NT2/D1 (cell line): Measurements from ENCODE around the gene LRMDA.

Experiments used
- DNase-seq: peaks from one replicate; pipeline ENCODE4 v3.0.0-alpha.2; 2011; ENCODE audit warnings: low read depth, low spot score
- H3K27me3 ChIP-seq: 2 replicates; pipeline ENCODE4 v1.6.0; 2011; ENCODE audit warnings: mild to moderate bottlenecking; ENCODE audit not compliant: insufficient read length, insufficient read depth
- H3K36me3 ChIP-seq: 2 replicates; pipeline ENCODE4 v1.6.1; 2011; ENCODE audit warnings: mild to moderate bottlenecking, low read length, mixed read lengths; ENCODE audit not compliant: insufficient read depth, insufficient read length
- H3K4me1 ChIP-seq: 2 replicates; pipeline ENCODE4 v1.5.1; 2011; ENCODE audit not compliant: insufficient read depth, insufficient read length
- H3K4me3 ChIP-seq: 2 replicates; pipeline ENCODE4 v1.5.1; 2011; ENCODE audit warnings: low read depth; ENCODE audit not compliant: insufficient read length
- H3K9ac ChIP-seq: 2 replicates; pipeline ENCODE4 v1.6.0; 2011; ENCODE audit warnings: low read depth; ENCODE audit not compliant: insufficient read length
- H3K9me3 ChIP-seq: 2 replicates; pipeline ENCODE4 v1.5.1; 2011; ENCODE audit warnings: mild to moderate bottlenecking, low read length; ENCODE audit not compliant: insufficient read depth
- SUZ12 ChIP-seq: IDR thresholded peaks from 2 replicates; pipeline ENCODE4 v1.6.1; 2011; ENCODE audit not compliant: insufficient read length, insufficient read depth; ENCODE audit errors: extremely low read depth
- YY1 ChIP-seq: IDR thresholded peaks from 2 replicates; pipeline ENCODE4 v1.6.1; 2011; ENCODE audit not compliant: insufficient read length, insufficient read depth
- ZNF274 ChIP-seq: IDR thresholded peaks from 2 replicates; pipeline ENCODE4 v1.6.1; 2011; ENCODE audit warnings: mild to moderate bottlenecking, low read depth, low read length

Gene LRMDA

GRCh38 chr10:76155961-76156360 lies 724.5 kb downstream of the LRMDA start:
- TF ChIP-seq YY1 (no peak), ZNF274 (no peak), SUZ12 (no peak)
- Histone ChIP-seq H3K9me3 (peaks cover 44% of the 10 kb centered on the region), H3K4me1 (no peaks in the 10 kb centered on the region), H3K36me3 (no peaks in the 10 kb centered on the region), H3K4me3 (no peak overlapping the region), H3K9ac (no peak overlapping the region), H3K27me3 (no peaks in the 10 kb centered on the region)
- peak; percentile 33 for DNase-seq

GRCh38 chr10:76160446-76161300 lies 729.2 kb downstream of the LRMDA start:
- H3K36me3 ChIP-seq: no peaks in the 10 kb centered on the region
- H3K4me1 ChIP-seq: peaks cover 3% of the 10 kb centered on the region
- TF ChIP-seq SUZ12 (no peak), YY1 (no peak), ZNF274 (no peak)
- no peaks in the 10 kb centered on the region for H3K27me3 ChIP-seq
- H3K4me3 ChIP-seq: no peak overlapping the region
- peaks cover 23% of the 10 kb centered on the region; the same call in 1 of the 2 replicates for H3K9me3 ChIP-seq
- no peak for DNase-seq
- no peak overlapping the region for H3K9ac ChIP-seq

DNA sequence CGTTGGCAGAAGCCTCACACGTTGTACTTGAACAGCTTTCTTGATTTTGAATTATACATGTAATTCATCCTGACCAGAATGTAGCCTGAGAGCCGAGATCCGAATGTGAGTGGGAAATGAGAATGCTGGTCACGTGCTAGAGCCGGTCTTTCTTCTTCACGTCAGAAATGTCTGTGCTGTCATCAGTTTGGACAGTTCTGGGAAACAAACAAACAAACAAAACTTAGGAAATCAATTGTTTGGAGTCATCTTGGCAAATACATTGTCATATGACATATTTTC lies 729.8 kb downstream of the LRMDA start:
- no peak overlapping the region for H3K9ac ChIP-seq
- H3K27me3 ChIP-seq: no peaks in the 10 kb centered on the region
- DNase-seq: no peak
- no peaks in the 10 kb centered on the region for H3K36me3 ChIP-seq
- H3K4me1 ChIP-seq: peaks cover 3% of the 10 kb centered on the region
- no peak overlapping the region for H3K4me3 ChIP-seq
- TF ChIP-seq YY1: no peak
- TF ChIP-seq ZNF274: no peak
- H3K9me3 ChIP-seq: peaks cover 29% of the 10 kb centered on the region; the same call in 1 of the 2 replicates

DNA sequence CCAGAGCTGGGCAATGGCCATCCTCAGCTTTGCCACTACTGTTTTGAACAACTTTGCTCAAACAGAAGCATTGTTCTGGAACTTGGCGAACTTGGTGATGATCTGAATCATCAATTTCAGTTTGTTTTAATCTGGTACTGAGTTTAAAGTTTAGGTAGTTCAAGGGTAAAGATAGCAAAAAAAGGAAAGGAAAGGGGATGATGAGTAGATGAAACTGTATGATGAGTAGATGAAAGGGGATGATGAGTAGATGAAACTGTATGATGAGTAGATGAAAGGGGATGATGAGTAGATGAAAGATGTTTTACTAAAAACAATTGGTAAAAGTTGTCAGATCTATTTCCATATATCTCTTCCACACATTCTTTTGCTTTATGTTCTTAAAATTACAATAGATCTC lies 737.0 kb downstream of the LRMDA start:
- Histone ChIP-seq H3K4me3 (no peak overlapping the region), H3K27me3 (no peaks in the 10 kb centered on the region), H3K9ac (no peak overlapping the region), H3K9me3 (peaks cover 15% of the 10 kb centered on the region; the same call in 1 of the 2 replicates), H3K36me3 (no peaks in the 10 kb centered on the region), H3K4me1 (no peaks in the 10 kb centered on the region)
- DNase-seq: no peak
- no peak for TF ChIP-seq YY1
- TF ChIP-seq ZNF274: no peak
- TF ChIP-seq SUZ12: no peak

- DNase-seq: no peak
- peaks cover 15% of the 10 kb centered on the region; the same call in 1 of the 2 replicates for H3K9me3 ChIP-seq
- no peak overlapping the region for H3K9ac ChIP-seq
- H3K27me3 ChIP-seq: no peaks in the 10 kb centered on the region
- H3K36me3 ChIP-seq: no peaks in the 10 kb centered on the region
- no peak overlapping the region for H3K4me3 ChIP-seq
- no peaks in the 10 kb centered on the region for H3K4me1 ChIP-seq
- no peak for TF ChIP-seq YY1
- no peak for TF ChIP-seq SUZ12
- TF ChIP-seq ZNF274: no peak
Observed at GRCh38 chr10:76169246-76169645, 737.8 kb downstream of the LRMDA start.

GRCh38 chr10:76172020-76172419 lies 740.6 kb downstream of the LRMDA start:
- Histone ChIP-seq H3K27me3 (no peaks in the 10 kb centered on the region), H3K4me1 (no peaks in the 10 kb centered on the region), H3K36me3 (no peaks in the 10 kb centered on the region), H3K9ac (no peak overlapping the region), H3K9me3 (no peaks in the 10 kb centered on the region; the same call in 1 of the 2 replicates), H3K4me3 (no peak overlapping the region)
- no peak for TF ChIP-seq SUZ12
- TF ChIP-seq YY1: no peak
- no peak for TF ChIP-seq ZNF274
- no peak for DNase-seq

- Histone ChIP-seq H3K4me1 (no peaks in the 10 kb centered on the region), H3K9me3 (no peaks in the 10 kb centered on the region; the same call in 1 of the 2 replicates), H3K4me3 (no peak overlapping the region), H3K36me3 (no peaks in the 10 kb centered on the region), H3K27me3 (no peaks in the 10 kb centered on the region), H3K9ac (no peak overlapping the region)
- no peak for TF ChIP-seq YY1
- no peak for DNase-seq
Observed at GRCh38 chr10:76175533-76176165, 744.2 kb downstream of the LRMDA start.
